ENCODE results near the gene CEACAM8.

GRCh38 chr19:42553292-42554045 lies 41.3 kb downstream of the CEACAM8 start:
- TF ChIP-seq ZNF274 (IDR thresholded peaks at IDR 0.05; ENCODE audit: low read depth, low read length) (no peak), YY1 (IDR thresholded peaks at IDR 0.05; ENCODE audit: insufficient read depth, insufficient read length) (no peak), SUZ12 (IDR thresholded peaks at IDR 0.05; ENCODE audit: extremely low read depth, insufficient read depth, insufficient read length) (no peak)

Measured in NT2/D1 (cell line).